ENCODE data around the gene RTN1. TPM values are rescaled to one million over a fixed set of nuclear protein-coding genes. Genes with fewer than 3 reads are reported as not detected.

The RTN1 gene, protein sequence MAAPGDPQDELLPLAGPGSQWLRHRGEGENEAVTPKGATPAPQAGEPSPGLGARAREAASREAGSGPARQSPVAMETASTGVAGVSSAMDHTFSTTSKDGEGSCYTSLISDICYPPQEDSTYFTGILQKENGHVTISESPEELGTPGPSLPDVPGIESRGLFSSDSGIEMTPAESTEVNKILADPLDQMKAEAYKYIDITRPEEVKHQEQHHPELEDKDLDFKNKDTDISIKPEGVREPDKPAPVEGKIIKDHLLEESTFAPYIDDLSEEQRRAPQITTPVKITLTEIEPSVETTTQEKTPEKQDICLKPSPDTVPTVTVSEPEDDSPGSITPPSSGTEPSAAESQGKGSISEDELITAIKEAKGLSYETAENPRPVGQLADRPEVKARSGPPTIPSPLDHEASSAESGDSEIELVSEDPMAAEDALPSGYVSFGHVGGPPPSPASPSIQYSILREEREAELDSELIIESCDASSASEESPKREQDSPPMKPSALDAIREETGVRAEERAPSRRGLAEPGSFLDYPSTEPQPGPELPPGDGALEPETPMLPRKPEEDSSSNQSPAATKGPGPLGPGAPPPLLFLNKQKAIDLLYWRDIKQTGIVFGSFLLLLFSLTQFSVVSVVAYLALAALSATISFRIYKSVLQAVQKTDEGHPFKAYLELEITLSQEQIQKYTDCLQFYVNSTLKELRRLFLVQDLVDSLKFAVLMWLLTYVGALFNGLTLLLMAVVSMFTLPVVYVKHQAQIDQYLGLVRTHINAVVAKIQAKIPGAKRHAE
- total RNA-seq (2014; rRNA removed; shearing (Covaris generic); ENCODE audit: low replicate concordance) = not detected in 2 replicates

DNA sequence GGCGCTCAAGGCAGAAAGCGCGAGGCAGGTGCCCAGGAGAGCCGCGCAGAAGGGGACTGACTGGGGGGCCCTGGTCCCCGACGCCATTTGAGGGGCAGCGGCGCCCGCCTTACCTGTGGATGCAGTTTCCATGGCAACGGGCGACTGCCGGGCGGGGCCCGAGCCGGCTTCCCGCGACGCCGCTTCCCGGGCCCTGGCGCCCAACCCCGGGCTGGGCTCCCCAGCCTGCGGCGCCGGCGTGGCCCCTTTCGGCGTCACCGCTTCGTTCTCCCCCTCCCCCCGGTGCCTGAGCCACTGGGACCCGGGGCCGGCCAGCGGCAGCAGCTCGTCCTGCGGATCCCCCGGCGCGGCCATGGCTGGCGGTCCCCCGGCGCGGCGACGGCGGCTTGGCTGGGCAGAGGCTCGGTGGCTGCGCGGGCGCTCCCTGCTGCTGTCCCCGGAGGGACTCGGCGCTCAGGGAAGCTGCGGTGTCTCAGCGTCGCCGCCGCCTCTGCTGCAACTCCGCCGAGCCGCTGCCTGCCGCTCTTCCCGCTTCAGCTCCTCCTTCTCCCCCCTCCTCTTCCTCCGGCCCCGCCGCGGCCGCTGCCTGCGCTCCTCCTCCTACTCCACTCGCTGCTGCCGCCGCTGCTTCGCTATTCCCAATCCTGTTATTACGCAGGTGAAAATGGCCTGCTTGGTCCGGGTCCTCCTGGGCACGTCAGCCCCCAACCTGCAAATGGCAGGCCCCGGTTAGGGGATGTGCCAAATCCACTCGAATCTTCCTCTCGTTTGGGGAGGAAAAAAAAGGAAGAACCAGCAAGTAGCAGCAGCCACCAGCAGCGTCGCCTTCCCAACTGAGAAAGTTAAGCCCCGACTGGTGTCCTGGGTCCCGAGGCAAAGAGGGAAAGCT, at the start of gene RTN1:
RTN1 (minus strand) TSS at position 500 of the 889 bp plus-strand sequence; CDS start at position 354, 146 bp downstream.
- peak; percentile 50 for DNase-seq (ENCODE audit: low read depth)
- in situ Hi-C loops (cut with HindIII; ENCODE audit: low pct_unique_long_range_greater_than_20kb, low sequenced_read_pairs) = no loop called here

GRCh38 chr14:59920378-59920683, 49.8 kb upstream of the RTN1 start:
- DNase-seq (ENCODE audit: low read depth) = no peak
- in situ Hi-C loops (cut with HindIII; ENCODE audit: low pct_unique_long_range_greater_than_20kb, low sequenced_read_pairs) = no loop called here

DNA sequence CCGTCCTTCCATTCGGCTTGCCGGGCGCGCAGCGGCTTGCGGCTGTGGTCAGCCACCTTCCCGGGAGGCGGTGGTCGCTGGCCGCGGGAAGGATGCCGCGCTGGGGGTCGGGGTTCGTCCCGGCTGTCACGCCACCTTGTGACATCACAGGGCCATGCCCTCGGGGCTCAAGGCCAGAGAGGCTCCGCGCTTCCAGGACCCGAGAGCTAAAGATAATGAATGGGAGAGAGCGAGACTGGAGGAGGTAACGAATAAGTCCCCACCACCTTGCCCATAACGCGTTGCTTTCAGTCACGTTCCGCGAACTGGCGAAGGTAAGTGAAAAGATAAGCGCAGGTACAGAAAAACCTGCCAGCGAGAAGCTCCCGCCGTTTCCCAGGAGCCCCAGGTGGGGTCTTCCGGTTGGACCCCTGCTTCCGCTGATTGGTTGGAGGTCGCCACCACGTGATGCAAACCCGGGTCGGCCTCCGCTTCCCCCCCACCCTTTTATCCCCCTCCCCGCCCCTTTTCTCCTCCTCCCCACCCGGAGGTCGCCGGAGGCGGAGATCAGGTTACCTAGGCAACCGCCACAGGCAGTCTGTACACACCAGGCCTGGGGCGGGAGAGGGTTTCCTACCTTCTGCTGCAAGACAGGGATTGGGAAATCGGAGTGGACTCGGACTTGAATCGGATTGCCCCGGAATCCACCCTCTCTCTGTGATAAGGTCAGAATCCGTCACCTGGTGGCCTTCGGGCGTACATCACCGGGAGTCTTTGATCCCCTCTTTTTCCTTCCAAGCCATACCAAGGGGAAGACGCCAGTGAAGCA, 49.2 kb upstream of the RTN1 start, which contains the start of gene LRRC9:
LRRC9 (plus strand) TSS at position 575 of the 808 bp plus-strand sequence.
- in situ Hi-C loops (cut with HindIII; ENCODE audit: low pct_unique_long_range_greater_than_20kb, low sequenced_read_pairs) = no loop called here
- no peak for DNase-seq (ENCODE audit: low read depth)

- no peak for DNase-seq (ENCODE audit: low read depth)
- in situ Hi-C loops (cut with HindIII; ENCODE audit: low pct_unique_long_range_greater_than_20kb, low sequenced_read_pairs) = no loop called here
Measured at GRCh38 chr14:59918824-59919569, 48.4 kb upstream of the RTN1 start.

GRCh38 chr14:59913187-59913586, 42.6 kb upstream of the RTN1 start:
- no peak for DNase-seq (ENCODE audit: low read depth)
- in situ Hi-C loops (cut with HindIII; ENCODE audit: low pct_unique_long_range_greater_than_20kb, low sequenced_read_pairs) = no loop called here

- no peak for DNase-seq (ENCODE audit: low read depth)
- in situ Hi-C loops (cut with HindIII; ENCODE audit: low pct_unique_long_range_greater_than_20kb, low sequenced_read_pairs) = no loop called here
Measured at GRCh38 chr14:59912443-59912842, 41.9 kb upstream of the RTN1 start.

DNA sequence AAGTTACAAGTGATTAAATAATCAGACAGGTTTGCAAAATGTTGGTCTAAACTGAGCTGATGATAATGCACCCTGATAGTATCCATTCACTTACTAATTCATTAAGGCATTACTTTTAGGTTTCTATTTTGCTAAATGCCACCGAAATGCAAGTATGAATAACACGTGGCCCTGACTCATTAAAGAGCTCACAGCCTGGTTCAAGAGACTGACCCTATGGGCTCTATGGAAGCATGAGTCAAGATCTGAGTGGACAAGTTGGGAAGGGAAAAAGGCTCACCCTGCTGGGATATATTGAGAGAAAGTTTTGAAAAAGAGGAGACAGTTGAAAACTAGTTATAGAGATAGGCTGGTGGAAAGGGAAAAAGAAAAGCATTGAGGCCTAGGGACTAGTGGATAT, 34.6 kb upstream of the RTN1 start:
- in situ Hi-C loops (cut with HindIII; ENCODE audit: low pct_unique_long_range_greater_than_20kb, low sequenced_read_pairs) = no loop called here
- DNase-seq (ENCODE audit: low read depth) = no peak

- in situ Hi-C loops (cut with HindIII; ENCODE audit: low pct_unique_long_range_greater_than_20kb, low sequenced_read_pairs) = no loop called here
- no peak for DNase-seq (ENCODE audit: low read depth)
Measured at GRCh38 chr14:59904184-59904583, 33.6 kb upstream of the RTN1 start.

DNA sequence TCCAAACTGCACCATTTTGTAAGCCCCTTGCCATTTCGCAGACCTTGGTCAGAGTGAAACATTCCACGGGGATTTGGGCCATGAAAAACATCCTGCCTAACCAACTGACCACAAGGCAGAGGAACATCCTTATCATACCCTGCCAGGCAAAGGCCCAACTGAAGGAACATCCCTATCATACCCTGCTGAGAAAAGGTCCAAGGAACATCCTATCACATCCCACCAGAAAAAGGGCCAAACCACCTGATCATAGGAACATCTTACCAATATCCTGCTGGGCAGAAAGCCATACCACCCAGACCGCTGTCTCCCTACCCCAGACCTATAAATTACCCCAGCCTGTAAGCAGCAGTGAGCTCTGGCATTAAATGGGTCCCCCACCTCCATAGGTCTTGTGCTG, 30.0 kb upstream of the RTN1 start:
- in situ Hi-C loops (cut with HindIII; ENCODE audit: low pct_unique_long_range_greater_than_20kb, low sequenced_read_pairs) = no loop called here
- no peak for DNase-seq (ENCODE audit: low read depth)

GRCh38 chr14:59897757-59898383, 27.3 kb upstream of the RTN1 start:
- DNase-seq (ENCODE audit: low read depth) = no peak
- in situ Hi-C loops (cut with HindIII; ENCODE audit: low pct_unique_long_range_greater_than_20kb, low sequenced_read_pairs) = no loop called here

DNA sequence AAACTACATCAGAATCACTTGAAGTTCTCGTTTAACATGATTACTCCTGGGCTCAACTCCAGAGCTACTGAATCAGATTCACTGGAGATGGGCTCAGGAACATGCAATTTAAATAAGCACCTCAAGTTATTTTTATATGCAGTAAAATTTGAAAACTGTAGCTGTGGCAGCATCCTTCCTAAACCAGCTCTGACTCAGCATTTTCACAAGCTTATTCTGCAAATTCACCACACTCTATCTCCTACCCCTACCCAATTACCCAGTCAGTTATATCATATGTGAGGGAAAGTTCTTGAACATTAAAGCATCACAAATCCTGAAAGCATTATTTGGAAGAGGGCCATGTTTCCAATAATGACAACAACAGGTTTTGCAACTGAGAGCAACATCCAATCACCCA, 25.1 kb upstream of the RTN1 start:
- in situ Hi-C loops (cut with HindIII; ENCODE audit: low pct_unique_long_range_greater_than_20kb, low sequenced_read_pairs) = no loop called here
- DNase-seq (ENCODE audit: low read depth) = no peak

GRCh38 chr14:59890676-59891075, 20.1 kb upstream of the RTN1 start:
- DNase-seq (ENCODE audit: low read depth) = no peak
- in situ Hi-C loops (cut with HindIII; ENCODE audit: low pct_unique_long_range_greater_than_20kb, low sequenced_read_pairs) = no loop called here

DNA sequence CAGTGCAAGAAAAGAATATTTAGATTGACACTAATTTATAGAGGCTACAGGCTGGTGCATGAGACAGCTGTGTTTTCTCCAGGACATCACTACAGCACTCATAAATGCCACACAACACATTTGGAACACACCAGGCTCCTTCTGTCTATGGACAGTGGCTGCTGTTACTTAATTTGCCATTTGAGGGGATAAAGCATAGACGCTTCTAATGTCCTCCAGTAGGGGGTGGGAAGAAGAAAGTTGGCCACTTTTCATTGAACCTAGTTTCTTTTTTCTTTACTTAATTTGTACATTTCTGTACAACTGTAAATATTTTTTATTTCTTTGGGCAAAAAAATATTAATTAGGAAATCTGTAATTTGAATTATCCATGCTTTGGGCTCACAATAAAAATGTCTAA, 12.4 kb upstream of the RTN1 start:
- in situ Hi-C loops (cut with HindIII; ENCODE audit: low pct_unique_long_range_greater_than_20kb, low sequenced_read_pairs) = no loop called here
- no peak for DNase-seq (ENCODE audit: low read depth)

DNA sequence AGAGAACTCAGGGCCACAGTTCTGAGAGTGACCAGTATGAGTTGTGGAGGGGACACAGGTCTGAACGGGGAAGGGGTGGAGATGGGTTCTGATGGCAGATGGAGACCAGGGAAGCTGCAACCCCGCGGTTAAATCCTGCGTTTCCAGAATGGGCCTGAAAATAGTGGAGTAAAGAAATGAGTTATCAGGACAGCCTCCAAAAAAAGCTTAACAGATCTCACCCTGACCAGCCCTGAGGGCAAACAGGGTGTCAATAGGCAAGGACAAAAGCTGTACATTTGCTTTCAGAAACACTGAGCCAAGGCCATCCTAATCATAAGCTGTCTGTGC, 555 bp upstream of the RTN1 start:
- no peak for DNase-seq (ENCODE audit: low read depth)
- in situ Hi-C loops (cut with HindIII; ENCODE audit: low pct_unique_long_range_greater_than_20kb, low sequenced_read_pairs) = no loop called here

DNA sequence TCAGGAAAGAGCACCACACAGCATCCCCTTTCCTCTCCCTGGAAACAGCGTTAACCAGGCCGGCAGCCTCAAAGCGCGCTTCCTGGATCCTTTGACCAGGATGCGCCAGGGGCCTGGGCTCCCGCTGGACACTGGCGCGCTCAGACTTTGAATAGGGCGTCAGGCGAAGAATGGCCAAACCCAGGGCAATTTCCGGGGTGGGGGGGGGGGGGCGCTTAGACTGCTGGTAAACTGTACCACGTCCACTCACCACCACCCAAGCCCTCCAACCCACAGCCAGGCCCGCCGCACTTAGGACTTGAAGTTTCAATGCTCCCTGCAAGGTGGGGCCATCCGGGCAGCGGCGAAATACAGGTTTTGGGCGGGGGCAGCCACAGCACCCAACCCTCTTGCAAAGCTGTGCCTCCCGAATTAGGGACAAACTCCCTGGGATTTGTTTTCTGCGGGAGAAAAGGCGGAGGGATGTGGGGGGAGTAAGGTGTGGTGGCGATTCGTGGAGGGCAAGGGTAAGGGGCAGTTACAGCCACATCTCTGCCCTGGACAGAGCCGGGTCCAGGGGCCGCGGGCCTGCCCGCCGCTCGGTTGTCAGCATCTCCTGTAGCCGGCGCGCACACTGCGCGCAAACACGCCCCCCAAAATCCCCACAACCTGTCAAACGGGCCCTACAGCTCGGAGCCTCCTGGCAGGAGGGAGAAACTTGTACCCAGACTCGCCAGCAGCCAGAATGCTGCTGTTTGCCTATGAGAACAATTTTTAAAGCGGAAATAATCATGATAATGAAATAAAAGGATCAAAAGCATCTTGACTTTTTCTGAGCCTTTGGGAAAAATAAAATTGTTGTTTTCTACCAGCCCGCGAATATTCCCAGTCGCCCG, 958 bp downstream of the RTN1 start:
- DNase-seq (ENCODE audit: low read depth) = no peak
- in situ Hi-C loops (cut with HindIII; ENCODE audit: low pct_unique_long_range_greater_than_20kb, low sequenced_read_pairs) = no loop called here

DNA sequence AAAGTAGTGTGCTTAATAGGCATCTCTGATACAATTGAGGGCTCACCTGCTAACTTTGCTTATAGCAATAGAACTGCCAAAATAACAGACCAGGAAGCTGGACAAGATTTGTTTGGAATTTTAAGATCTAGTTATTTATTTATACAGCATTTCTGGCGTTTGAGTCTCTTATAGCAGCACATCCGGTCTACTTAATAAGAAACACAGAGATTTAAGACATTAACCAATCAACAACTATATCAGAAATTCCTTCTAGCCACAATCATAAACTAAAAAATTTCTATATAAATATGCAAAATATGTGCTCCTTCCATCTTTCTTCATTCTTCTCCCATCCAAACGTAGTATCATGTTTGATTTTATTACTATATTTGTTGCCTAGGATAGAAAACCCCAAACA, 2.6 kb downstream of the RTN1 start:
- DNase-seq (ENCODE audit: low read depth) = no peak
- in situ Hi-C loops (cut with HindIII; ENCODE audit: low pct_unique_long_range_greater_than_20kb, low sequenced_read_pairs) = no loop called here

All from Caki2 (cell line).